ENCODE data around the gene QRFP. TPM values are rescaled to one million over a fixed set of nuclear protein-coding genes. Genes with fewer than 3 reads are reported as not detected.

Gene QRFP, protein sequence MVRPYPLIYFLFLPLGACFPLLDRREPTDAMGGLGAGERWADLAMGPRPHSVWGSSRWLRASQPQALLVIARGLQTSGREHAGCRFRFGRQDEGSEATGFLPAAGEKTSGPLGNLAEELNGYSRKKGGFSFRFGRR
- total RNA-seq: not detected

DNA sequence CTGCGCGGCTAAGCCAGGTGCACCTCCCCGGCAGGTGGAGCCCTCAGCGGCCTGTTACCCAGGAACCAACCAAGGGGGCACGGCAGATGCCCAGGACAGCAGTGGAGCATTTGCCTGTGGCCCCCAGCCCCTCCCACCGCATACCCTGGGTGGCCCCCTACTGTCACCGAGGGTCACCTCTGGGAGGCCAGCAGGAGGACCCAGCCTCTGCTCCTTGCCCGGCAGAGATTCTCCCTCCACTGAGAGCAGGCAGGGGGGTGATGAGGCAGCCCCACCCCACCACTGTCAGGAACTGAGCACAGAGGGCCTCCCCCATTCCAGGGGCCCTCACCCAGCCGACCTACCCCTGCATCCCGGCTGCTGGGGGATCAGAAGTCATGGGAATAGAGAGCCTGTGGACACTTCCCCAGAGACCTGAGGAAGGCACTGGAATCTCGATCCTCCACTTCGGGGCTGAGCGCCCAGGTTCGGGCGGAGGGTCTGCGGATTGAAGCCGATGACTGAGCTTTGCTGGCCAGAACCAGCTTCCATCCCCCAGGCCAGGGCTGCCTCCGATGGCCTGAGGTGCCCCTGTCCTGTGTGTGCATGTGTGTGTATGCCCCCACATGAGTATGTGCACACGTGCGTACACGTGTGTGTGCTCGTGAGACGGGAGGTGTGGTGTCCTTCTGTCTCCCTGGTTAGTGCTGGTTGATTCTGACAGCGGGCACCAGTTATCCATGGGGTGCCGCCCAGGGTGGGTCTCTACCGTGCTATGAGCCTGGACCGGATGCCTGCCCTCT lies at the start of gene QRFP:
Gene QRFP (minus strand): TSS at position 580 of the 782 bp plus-strand sequence. CDS start 2,974 bp downstream, outside the sequence.
- CTCF ChIA-PET: no interaction called here
- Mint-ChIP-seq H3K4me3 (no peak within 1 kb of the TSS), H3K36me3 (no peaks in the 10 kb centered on the region), H3K9me3 (ENCODE audit: low read depth) (no peaks in the 10 kb centered on the region), H3K4me1 (no peaks in the 10 kb centered on the region), H3K27me3 (no peaks in the 10 kb centered on the region), H3K27ac (no peak within 1 kb of the TSS)
- ATAC-seq (no peak), DNase-seq (no peak)

GRCh38 chr9:130945173-130945572 lies 48.6 kb upstream of the QRFP start:
- Mint-ChIP-seq H3K27me3 (peaks cover 31% of the 10 kb centered on the region), H3K36me3 (no peaks in the 10 kb centered on the region), H3K4me1 (peaks cover 7% of the 10 kb centered on the region), H3K9me3 (ENCODE audit: low read depth) (no peaks in the 10 kb centered on the region), H3K4me3 (no peak overlapping the region), H3K27ac (no peak overlapping the region)
- no peak for DNase-seq
- ATAC-seq: no peak
- CTCF ChIA-PET: no interaction called here

- H3K4me3 Mint-ChIP-seq: no peak overlapping the region
- ATAC-seq: no peak
Measured at GRCh38 chr9:130944510-130945058, 48.0 kb upstream of the QRFP start.

DNA sequence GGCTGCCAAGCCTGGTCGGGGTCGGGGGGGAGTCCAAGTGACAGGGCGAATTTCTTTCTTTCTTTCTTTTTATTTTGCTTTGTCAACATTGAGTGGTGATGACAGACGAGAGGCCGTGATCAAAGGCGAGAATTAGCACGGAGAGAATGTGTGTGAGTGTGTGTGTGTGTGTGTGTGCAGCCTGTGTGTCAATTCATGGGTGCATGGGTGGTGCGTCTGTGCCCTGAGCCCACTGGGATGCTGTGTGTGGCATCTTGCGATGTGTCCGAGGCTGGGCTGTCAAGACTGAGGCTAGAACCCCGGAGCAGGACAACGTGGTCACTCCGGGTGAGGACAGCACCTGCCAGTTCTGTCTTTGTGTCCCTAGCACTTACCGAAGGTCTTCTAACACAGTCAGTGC lies 47.2 kb upstream of the QRFP start:
- H3K4me1 Mint-ChIP-seq: peaks cover 9% of the 10 kb centered on the region
- no peak overlapping the region for H3K4me3 Mint-ChIP-seq
- no peak overlapping the region for H3K27ac Mint-ChIP-seq
- no peak for ATAC-seq
- peaks cover 34% of the 10 kb centered on the region for H3K27me3 Mint-ChIP-seq
- H3K36me3 Mint-ChIP-seq: no peaks in the 10 kb centered on the region
- DNase-seq: no peak
- CTCF ChIA-PET: no interaction called here
- H3K9me3 Mint-ChIP-seq (ENCODE audit: low read depth): no peaks in the 10 kb centered on the region

More at GRCh38 chr9:130944510-130945058, 48.0 kb upstream of the QRFP start:
- no peak for DNase-seq
- Mint-ChIP-seq H3K36me3 (no peaks in the 10 kb centered on the region), H3K27ac (no peak overlapping the region), H3K4me1 (peaks cover 7% of the 10 kb centered on the region), H3K9me3 (ENCODE audit: low read depth) (no peaks in the 10 kb centered on the region), H3K27me3 (peaks cover 34% of the 10 kb centered on the region)
- CTCF ChIA-PET: no interaction called here

DNA sequence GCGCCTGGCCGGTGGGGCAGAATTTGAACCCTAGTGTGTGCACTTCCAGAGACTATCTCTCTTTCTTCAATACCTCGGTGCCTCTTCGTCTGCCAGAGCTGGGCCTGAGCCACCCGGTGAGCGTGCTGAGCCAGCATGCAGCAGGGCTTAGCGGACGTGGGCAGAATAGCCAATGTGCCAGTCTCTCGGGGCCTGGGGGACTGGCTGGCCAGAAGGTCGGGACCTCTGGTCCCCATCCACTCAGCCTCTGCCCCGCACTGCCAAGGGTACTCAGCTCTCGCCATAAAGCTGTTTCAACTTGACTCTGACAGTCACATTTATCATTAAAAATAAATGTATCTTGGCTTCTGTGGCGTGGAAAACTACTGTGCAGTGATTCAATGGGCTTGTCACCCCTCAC lies 46.6 kb upstream of the QRFP start:
- Mint-ChIP-seq H3K27ac (no peak overlapping the region), H3K27me3 (peaks cover 35% of the 10 kb centered on the region), H3K4me1 (peaks cover 8% of the 10 kb centered on the region), H3K4me3 (no peak overlapping the region), H3K9me3 (ENCODE audit: low read depth) (no peaks in the 10 kb centered on the region), H3K36me3 (no peaks in the 10 kb centered on the region)
- CTCF ChIA-PET: interaction anchor here (1.6 kb wide), 1 partner anchor 103 kb away, joined by 3 read pairs; no protein-coding TSS in a partner anchor
- no peak for ATAC-seq
- no peak for DNase-seq

DNA sequence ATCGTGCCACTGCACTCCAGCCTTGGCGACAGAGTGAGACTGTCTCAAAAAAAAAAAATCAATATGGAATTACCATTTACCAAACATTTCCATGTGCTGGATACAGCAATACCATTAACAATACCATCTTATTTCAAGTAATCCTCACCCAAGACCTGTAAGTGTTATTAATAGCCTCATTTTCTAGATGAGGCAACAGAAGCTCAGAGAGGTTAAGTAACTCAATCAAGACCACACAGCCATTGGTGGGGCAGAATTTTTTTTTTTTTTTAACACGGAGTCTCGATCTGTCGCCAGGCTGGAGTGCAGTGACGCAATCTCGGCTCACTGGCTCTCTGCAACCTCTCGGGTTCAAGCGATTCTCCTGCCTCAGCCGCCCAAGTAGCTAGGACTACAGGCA lies 46.1 kb upstream of the QRFP start:
- ATAC-seq (no peak), DNase-seq (no peak)
- Mint-ChIP-seq H3K9me3 (ENCODE audit: low read depth) (no peaks in the 10 kb centered on the region), H3K27ac (no peak overlapping the region), H3K4me3 (no peak overlapping the region), H3K27me3 (peaks cover 37% of the 10 kb centered on the region), H3K36me3 (no peaks in the 10 kb centered on the region), H3K4me1 (peaks cover 10% of the 10 kb centered on the region)
- CTCF ChIA-PET: interaction anchor here (1.6 kb wide), 1 partner anchor 103 kb away, joined by 3 read pairs; no protein-coding TSS in a partner anchor

- no peaks in the 10 kb centered on the region for H3K36me3 Mint-ChIP-seq
- H3K9me3 Mint-ChIP-seq (ENCODE audit: low read depth): no peaks in the 10 kb centered on the region
- no peak for DNase-seq
- CTCF ChIA-PET: interaction anchor here (0.9 to 1.6 kb wide), 2 partner anchors 75 to 104 kb away, joined by 3 read pairs; no protein-coding TSS in a partner anchor
- H3K4me3 Mint-ChIP-seq: no peak overlapping the region
- peaks cover 43% of the 10 kb centered on the region for H3K27me3 Mint-ChIP-seq
- ATAC-seq: no peak
- H3K4me1 Mint-ChIP-seq: peaks cover 10% of the 10 kb centered on the region
- H3K27ac Mint-ChIP-seq: no peak overlapping the region
Measured at GRCh38 chr9:130942084-130942483, 45.5 kb upstream of the QRFP start.

DNA sequence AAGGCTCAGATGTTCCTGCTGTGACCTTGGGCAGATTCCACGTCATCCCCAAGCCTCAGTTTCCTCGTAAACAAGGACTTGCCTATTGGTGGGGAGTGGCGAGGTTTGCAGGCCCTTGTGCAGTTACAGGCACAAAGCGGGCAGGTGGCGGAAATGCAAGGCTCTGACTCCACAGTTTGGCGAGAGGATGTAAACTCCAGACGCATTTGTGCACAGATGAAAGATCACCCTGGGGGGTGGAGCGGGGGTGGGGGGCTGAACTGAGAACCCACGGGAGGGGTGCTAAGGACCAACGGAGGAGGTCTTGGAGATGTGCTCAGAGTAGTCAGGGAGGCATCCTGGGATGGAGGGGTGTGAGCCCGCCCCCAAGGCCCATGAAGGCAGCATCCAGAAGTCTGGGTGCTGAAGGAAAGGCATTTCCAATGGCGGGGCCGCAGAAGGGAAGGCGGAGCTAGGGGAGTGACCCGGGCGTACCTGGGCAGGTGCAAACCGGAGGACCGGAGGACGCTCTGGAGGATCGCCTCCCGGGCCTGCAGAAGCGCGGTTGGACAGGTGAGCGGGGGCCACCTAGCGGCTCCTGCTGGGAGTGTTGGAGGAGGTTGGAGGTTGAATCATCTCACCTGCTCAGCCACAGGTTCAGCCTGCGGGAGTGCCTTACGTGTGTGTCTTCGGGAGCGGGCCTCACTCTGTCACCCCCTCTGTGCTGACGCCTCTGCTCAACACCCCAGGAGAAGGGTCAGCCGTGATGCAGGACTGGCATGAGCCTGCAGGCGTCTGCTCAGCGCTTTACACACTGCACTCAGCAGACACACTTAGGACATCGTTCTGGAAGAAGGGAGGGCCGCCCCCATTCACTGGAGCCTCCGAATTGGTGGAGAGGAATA lies 44.3 kb upstream of the QRFP start:
- H3K4me3 Mint-ChIP-seq: no peak overlapping the region
- ATAC-seq (peak; percentile 75), DNase-seq (peak; percentile 80)
- H3K27me3 Mint-ChIP-seq: peaks cover 53% of the 10 kb centered on the region
- H3K27ac Mint-ChIP-seq: no peak overlapping the region
- no peaks in the 10 kb centered on the region for H3K9me3 Mint-ChIP-seq (ENCODE audit: low read depth)
- no peaks in the 10 kb centered on the region for H3K36me3 Mint-ChIP-seq
- CTCF ChIA-PET: interaction anchor here (0.6 to 0.9 kb wide), 2 partner anchors 74 to 75 kb away, joined by 3 read pairs; no protein-coding TSS in a partner anchor
- H3K4me1 Mint-ChIP-seq: peaks cover 10% of the 10 kb centered on the region

- Mint-ChIP-seq H3K9me3 (ENCODE audit: low read depth) (no peaks in the 10 kb centered on the region), H3K27me3 (peaks cover 55% of the 10 kb centered on the region), H3K4me3 (no peak overlapping the region), H3K4me1 (peaks cover 10% of the 10 kb centered on the region), H3K27ac (no peak overlapping the region), H3K36me3 (no peaks in the 10 kb centered on the region)
- DNase-seq (no peak), ATAC-seq (no peak)
- CTCF ChIA-PET: interaction anchor here (0.6 to 1.6 kb wide), 5 partner anchors 66 to 239 kb away, joined by 3 to 7 read pairs (median 4); no protein-coding TSS in a partner anchor
Measured at GRCh38 chr9:130940027-130940549, 43.5 kb upstream of the QRFP start.

DNA sequence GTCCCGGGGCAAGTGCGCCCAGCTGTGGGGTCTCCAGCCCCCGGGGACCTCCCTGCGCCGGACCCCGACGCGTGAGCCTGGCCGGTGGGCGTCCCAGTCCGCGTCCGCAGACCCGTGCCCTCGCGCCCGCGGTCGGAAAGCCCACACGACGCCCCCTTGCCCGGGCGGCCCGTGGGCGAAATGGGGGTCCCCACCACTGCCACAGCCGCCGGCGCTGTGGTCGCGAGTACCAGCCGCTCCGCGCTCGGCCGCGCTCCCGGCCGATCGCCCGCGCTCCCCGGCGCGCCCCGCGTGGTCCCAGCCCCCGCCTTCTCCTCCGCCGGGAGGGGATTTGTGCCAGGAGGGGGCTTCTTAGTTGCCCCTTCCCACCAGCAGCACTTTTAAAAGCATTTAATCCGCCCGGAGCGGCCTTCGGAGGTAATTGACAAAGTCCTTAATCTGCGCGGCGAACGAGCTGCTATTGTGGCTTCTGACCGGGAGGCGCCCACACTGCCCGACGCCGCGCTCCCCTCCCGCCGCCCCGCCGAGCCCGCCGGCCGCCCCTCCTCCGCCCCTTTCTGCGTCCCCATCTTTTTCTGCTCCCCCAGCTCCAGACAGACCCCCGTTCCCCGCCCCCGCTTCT lies 42.9 kb upstream of the QRFP start:
- ATAC-seq: no peak
- Mint-ChIP-seq H3K4me1 (peaks cover 10% of the 10 kb centered on the region), H3K27ac (no peak overlapping the region), H3K4me3 (no peak overlapping the region), H3K36me3 (no peaks in the 10 kb centered on the region), H3K27me3 (peaks cover 58% of the 10 kb centered on the region), H3K9me3 (ENCODE audit: low read depth) (no peaks in the 10 kb centered on the region)
- CTCF ChIA-PET: interaction anchor here (0.6 to 1.6 kb wide), 5 partner anchors 66 to 238 kb away, joined by 3 to 7 read pairs (median 4); no protein-coding TSS in a partner anchor
- DNase-seq: no peak

DNA sequence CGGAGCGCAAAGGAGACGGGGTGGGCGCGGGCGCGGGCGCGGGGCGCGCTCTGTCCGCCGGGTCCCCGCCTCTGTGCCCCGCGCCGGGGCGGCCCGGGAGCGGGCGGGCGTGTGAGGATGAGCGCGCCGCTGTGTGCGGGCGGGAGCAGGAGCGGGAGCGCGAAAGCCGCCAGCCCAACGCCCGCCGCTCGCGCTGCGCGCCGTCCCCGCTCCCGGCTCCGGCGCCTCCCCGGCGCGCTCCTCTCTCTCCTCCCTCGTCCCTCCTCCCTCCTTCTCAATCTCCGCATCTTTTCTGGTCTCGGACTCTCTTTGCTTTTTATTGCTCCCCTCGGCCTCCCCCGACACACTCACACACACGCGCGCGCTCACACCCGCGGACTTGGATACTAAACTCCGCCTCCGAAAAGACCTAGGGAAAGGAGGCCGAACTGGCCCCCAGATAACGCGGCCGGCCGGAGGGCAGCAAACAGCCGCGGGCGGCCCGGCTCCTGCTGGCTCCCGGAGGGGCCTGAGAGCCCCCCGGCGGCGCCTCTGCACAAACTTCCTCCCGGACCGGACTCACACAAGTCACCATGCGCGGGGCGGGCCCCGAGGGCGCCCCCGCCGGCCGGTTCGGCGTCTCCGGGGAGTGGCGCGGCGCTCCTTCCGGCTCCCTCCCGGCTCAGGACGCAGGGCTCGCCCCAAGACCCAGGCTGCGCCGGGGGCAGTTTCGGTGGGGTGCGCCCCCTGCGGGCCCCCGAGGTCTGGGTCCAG lies 42.2 kb upstream of the QRFP start, which contains the start of gene FIBCD1:
Gene FIBCD1 (minus strand): TSS at position 596 of the 753 bp plus-strand sequence. CDS start 640 bp downstream, outside the sequence.
- Mint-ChIP-seq H3K9me3 (ENCODE audit: low read depth) (no peaks in the 10 kb centered on the region), H3K36me3 (no peaks in the 10 kb centered on the region), H3K27me3 (peaks cover 60% of the 10 kb centered on the region), H3K4me3 (peak within 1 kb of the TSS; percentile 65), H3K4me1 (peaks cover 10% of the 10 kb centered on the region), H3K27ac (no peak within 1 kb of the TSS)
- peak; percentile 63 for ATAC-seq
- peak; percentile 45 for DNase-seq
- CTCF ChIA-PET: interaction anchor here (1.0 to 1.6 kb wide), 2 partner anchors 69 to 72 kb away, joined by 6 to 7 read pairs; no protein-coding TSS in a partner anchor

- no peak for ATAC-seq
Measured at GRCh38 chr9:130938184-130938651, 41.6 kb upstream of the QRFP start.

More at GRCh38 chr9:130938184-130938651, 41.6 kb upstream of the QRFP start:
- Mint-ChIP-seq H3K27me3 (peaks cover 61% of the 10 kb centered on the region), H3K4me3 (peak overlapping the region; percentile 24), H3K27ac (no peak overlapping the region), H3K9me3 (ENCODE audit: low read depth) (no peaks in the 10 kb centered on the region), H3K36me3 (no peaks in the 10 kb centered on the region), H3K4me1 (peaks cover 10% of the 10 kb centered on the region)
- no peak for DNase-seq
- CTCF ChIA-PET: no interaction called here
